Testis (tissue), 3 donors: ENCODE measurements around the gene OR5T2. TPM values are rescaled to one million over a fixed set of nuclear protein-coding genes. Genes with fewer than 3 reads are reported as not detected.

Experiments
- DNase-seq: peaks from one replicate; pipeline ENCODE4 v3.0.0-alpha.2; 2019
- H3K27ac ChIP-seq, 2 donors: fragments of 200-600 bp; sonication (generic); one replicate each; pipeline ENCODE4 v1.5.1; 2019
- H3K27me3 ChIP-seq: fragments of 200-600 bp; sonication (generic); one replicate; pipeline ENCODE4 v1.5.1; 2019
- H3K36me3 ChIP-seq: fragments of 200-600 bp; sonication (generic); one replicate; pipeline ENCODE4 v1.5.1; 2017; ENCODE audit warnings: low read depth; ENCODE audit errors: missing control alignments
- H3K4me1 ChIP-seq: fragments of 200-600 bp; sonication (generic); one replicate; pipeline ENCODE4 v1.5.1; 2019
- H3K4me3 ChIP-seq, 2 donors: fragments of 200-600 bp; sonication (generic); one replicate each; pipeline ENCODE4 v1.5.1; 2017 to 2019
- H3K9me3 ChIP-seq: fragments of 200-600 bp; sonication (generic); one replicate; pipeline ENCODE4 v1.5.1; 2017
- CTCF ChIP-seq, 3 experiments: fragments of 450-650 bp in 2 of 3; fragments of 200-600 bp in 1 of 3; sonication (generic) in 1 of 3; IDR thresholded peaks; one replicate each; pipeline ENCODE4 v1.5.1; 2016 to 2019; ENCODE audit warnings: antibody characterized with exemption in 3 of 3, mild to moderate bottlenecking in 2 of 3, moderate library complexity in 1 of 3
- POLR2A ChIP-seq: fragments of 450-650 bp; IDR thresholded peaks from one replicate; pipeline ENCODE4 v1.6.1; 2017; ENCODE audit warnings: antibody characterized with exemption, mild to moderate bottlenecking, moderate library complexity
- WGBS, 2 donors: methylation state at CpG; one replicate each; pipeline ENCODE4 v1.1.5; 2018; 5-methylcytosine and 5-hydroxymethylcytosine counted together
- intact Hi-C: fragments of 100-400 bp; cut with DNase I; formaldehyde crosslinking; loops from one replicate; pipeline ENCODE4 v1.15.1; 2023; ENCODE audit warnings: low total_unique reads
- polyA plus RNA-seq: library from polyadenylated mRNA; stranded (reverse); fragments of 350-450 nt; fragmentation: Illumina TruSeq; extraction: RNeasy Lipid Tissue Mini Kit (QIAGEN cat#74804); gene quantifications from one replicate; pipeline ENCODE4 v1.2.3, GENCODE V29; 2014; ENCODE audit warnings: low read depth, low replicate concordance; ENCODE audit not compliant: insufficient read depth
- total RNA-seq, 2 donors: library from RNA; depleted of rRNA; stranded (reverse); fragments of >200 nt; gene quantifications; one replicate each; pipeline ENCODE4 v1.2.3, GENCODE V29; 2016

Gene OR5T2
- total and polyA plus RNA-seq, 3 donors from 2014 or later: not detected

GRCh38 chr11:56214537-56214936 is 19.5 kb downstream of the OR5T2 start:
- Histone ChIP-seq H3K27ac (no peak overlapping the region), H3K9me3 (no peaks in the 10 kb centered on the region), H3K4me1 (no peaks in the 10 kb centered on the region), H3K36me3 (no peaks in the 10 kb centered on the region), H3K4me3 (no peak overlapping the region), H3K27me3 (no peaks in the 10 kb centered on the region)
- intact Hi-C loops: no loop called here
- WGBS, 2 donors: 72 to 74% methylated on average over 2 of the region's 2 CpGs
- no peak for DNase-seq
- TF ChIP-seq POLR2A: no peak
- TF ChIP-seq CTCF (IDR thresholded peaks at IDR 0.05): no peak

DNA sequence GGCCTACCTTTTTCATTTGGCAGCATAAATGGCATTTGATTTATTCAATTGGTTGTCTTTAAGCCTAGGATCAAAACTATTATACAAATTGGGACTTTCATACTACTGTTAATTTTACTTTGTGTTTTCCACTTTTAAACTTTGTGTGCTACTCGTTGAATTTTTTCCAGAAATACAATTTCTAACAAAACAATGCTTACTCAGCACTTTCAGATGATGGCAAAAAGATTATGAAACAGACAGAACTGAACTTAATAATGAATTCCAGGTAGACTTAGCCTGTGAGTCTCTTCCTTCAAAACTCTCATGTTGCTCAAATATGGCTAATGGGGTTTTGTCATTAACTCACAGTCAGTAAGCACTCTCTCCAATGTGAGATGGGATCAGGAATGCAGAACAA is 26.3 kb downstream of the OR5T2 start:
- 68 to 72% methylated on average over 1 of the region's 1 CpG for WGBS, 2 donors

DNA sequence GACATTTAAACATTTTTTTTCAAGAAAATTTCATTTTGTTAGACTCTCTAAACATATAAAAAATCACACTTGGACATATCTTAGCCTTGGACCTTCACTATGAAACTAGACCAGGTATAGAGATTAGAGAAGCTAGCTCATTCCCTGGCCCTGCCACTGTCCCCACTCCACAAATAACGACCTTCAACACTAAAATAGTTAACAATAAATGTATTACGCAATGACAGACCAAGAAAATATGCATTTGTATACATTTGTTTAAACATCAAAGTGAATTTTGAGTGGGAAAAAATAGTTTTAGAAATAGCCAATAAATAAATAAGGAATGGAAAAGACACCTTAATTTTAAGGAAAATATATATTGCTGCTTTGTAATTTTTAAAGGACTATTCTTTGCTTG is 36.7 kb downstream of the OR5T2 start:
- intact Hi-C loops: no loop called here
- no peak for DNase-seq
- no peaks in the 10 kb centered on the region for H3K36me3 ChIP-seq
- H3K9me3 ChIP-seq: no peaks in the 10 kb centered on the region
- 62 to 77% methylated on average over 2 of the region's 2 CpGs for WGBS, 2 donors
- no peak overlapping the region for H3K4me3 ChIP-seq
- H3K27ac ChIP-seq: no peak overlapping the region
- H3K4me1 ChIP-seq: no peaks in the 10 kb centered on the region
- TF ChIP-seq POLR2A: no peak
- no peak for TF ChIP-seq CTCF (IDR thresholded peaks at IDR 0.05)
- no peaks in the 10 kb centered on the region for H3K27me3 ChIP-seq

More for the DNA sequence above, 26.3 kb downstream of the OR5T2 start:
- H3K4me3 ChIP-seq: no peak overlapping the region
- DNase-seq: no peak
- no peaks in the 10 kb centered on the region for H3K27me3 ChIP-seq
- intact Hi-C loops: no loop called here
- H3K4me1 ChIP-seq: no peaks in the 10 kb centered on the region
- no peak overlapping the region for H3K27ac ChIP-seq
- H3K36me3 ChIP-seq: no peaks in the 10 kb centered on the region
- no peaks in the 10 kb centered on the region for H3K9me3 ChIP-seq
- TF ChIP-seq POLR2A: no peak
- no peak for TF ChIP-seq CTCF (IDR thresholded peaks at IDR 0.05)

GRCh38 chr11:56196705-56197104 is 37.4 kb downstream of the OR5T2 start:
- WGBS, 2 donors: 80 to 92% methylated on average over 3 of the region's 3 CpGs
- intact Hi-C loops: no loop called here
- DNase-seq: no peak

More at GRCh38 chr11:56196705-56197104, 37.4 kb downstream of the OR5T2 start:
- no peaks in the 10 kb centered on the region for H3K27me3 ChIP-seq
- H3K4me3 ChIP-seq: no peak overlapping the region
- no peaks in the 10 kb centered on the region for H3K36me3 ChIP-seq
- no peaks in the 10 kb centered on the region for H3K9me3 ChIP-seq
- no peak overlapping the region for H3K27ac ChIP-seq
- H3K4me1 ChIP-seq: no peaks in the 10 kb centered on the region
- TF ChIP-seq CTCF (IDR thresholded peaks at IDR 0.05) (no peak), POLR2A (no peak)
